ENCODE measurements around the gene IL1R2.
"Not testable (repeated sequence)": the region's sequence is repeated elsewhere in the genome, so short reads cannot be mapped to it uniquely, and the experiment has no call there.

The IL1R2 gene

DNA sequence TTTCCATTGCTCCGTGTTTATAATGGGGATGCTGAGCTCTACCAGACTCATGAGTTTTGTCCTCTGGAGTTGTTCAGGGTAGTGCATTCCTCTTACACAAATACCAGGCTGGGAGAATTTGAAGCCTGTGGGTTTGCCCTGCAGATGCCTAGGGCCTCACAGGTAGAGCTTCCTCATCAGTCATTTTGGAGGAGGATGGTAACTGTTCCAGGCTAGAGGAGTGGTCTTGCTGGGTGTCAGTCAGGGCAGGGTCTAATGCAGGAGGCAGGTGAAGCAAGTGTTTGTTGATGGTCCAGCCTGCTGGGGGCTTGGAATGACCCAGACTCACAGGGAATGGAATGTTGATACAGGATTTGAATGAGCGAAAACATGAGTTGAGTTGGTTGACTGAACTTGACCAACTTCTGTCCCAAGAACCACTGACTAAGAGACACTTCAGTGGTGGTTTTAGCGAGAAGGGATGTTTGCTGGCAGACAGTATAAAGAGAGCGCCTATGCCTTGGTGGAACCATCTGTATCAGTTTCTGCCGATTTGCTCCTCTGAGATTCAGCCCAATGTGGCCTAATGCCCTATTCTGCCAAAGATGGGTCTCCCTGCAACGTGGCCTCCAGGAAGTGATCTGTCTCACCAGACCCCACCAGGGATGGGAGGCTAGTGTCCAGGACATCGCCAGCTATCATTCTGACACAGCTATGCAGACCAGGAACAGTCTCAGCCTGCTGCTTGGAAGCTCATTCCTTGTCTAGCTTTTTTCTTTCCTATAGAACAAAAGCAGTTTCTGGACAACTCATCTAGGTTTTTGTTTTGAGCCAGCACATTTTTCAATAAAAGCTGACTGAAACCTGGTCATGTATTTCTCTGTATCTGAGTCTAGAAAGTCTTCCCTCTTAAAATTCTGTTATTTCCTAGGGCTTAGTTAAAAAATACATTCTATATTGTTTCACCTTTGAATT, 9.3 kb downstream of the IL1R2 start:
- DNase-seq = peak in 2 of 4 experiments; percentile 25 to 34

DNA sequence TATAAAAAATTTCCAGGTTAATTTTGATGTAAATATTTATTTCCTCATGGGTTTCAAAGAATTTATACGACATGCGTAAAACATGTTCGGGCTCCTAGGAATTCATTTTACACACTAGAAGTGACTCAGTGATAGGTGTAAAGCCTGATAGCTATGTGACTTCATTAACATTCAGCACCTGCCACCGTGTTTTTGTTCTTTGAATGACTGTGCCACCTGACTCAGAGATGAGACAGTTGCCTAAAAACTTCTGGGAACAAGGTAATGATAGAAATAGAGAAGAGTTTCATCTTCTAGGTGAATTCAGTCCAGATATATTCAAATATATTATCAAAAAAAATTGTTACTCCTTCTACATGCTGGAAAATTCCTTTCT, 10.0 kb downstream of the IL1R2 start:
- DNase-seq = no peak

DNA sequence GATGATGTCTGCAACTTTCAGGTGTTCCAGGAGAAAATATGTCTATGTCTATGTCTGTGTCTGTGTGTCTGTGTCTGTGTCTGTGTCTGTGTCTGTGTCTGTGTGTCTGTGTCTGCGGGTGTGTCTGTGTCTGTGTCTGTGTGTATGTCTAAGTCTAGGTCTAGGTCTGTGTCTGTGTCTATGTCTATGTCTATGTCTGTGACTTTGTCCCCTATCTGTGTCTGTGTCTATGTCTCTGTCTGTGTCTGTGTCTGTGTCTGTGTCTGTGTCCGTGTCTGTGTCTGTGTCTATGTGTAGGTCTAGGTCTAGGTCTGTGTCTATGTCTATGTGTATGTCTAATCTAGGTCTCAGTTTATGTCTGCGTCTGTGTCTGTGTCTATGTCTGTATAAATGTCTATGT, 10.5 kb downstream of the IL1R2 start:
- DNase-seq = no peak

DNA sequence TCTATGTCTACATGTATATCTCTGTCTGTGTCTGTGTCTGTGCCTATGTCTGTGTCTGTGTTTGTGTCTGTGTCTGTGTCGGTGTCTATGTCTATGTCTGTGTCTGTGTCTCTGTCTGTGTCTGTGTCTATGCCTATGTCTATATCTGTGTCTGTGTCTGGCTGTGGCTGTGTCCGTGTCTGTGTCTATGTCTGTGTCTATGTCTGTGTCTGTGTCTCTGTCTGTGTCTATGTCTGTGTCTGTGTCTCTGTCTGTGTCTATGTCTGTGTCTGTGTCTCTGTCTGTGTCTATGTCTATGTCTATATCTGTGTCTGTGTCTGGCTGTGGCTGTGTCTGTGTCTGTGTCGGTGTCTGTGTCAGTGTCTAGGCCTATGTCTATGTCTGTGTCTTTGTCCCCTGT, 11.1 kb downstream of the IL1R2 start:
- DNase-seq = not testable (repeated sequence)

GRCh38 chr2:102003696-102004095, 11.9 kb downstream of the IL1R2 start:
- DNase-seq = no peak

DNA sequence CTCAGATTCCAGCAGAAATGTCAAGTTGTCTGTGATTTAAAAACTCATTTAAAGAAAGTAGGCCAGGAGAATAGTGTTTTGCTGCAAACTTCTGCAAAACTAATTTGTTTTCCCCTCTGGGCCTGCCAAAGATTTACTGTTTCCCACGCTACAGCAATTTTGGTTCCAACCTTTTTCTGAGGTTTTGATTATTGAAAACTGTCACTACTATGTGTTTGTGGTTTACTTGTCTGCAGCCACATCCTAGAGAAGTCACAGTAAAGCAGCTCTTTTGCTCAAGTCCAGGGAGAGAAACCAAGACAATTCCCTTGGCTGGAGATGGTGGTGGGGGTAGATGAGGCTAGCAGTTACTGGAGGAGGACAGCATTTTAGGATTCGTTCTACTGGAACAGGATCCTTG, 12.8 kb downstream of the IL1R2 start:
- DNase-seq = no peak

- no peak for DNase-seq
Measured at GRCh38 chr2:102005449-102005848, 13.7 kb downstream of the IL1R2 start.

DNA sequence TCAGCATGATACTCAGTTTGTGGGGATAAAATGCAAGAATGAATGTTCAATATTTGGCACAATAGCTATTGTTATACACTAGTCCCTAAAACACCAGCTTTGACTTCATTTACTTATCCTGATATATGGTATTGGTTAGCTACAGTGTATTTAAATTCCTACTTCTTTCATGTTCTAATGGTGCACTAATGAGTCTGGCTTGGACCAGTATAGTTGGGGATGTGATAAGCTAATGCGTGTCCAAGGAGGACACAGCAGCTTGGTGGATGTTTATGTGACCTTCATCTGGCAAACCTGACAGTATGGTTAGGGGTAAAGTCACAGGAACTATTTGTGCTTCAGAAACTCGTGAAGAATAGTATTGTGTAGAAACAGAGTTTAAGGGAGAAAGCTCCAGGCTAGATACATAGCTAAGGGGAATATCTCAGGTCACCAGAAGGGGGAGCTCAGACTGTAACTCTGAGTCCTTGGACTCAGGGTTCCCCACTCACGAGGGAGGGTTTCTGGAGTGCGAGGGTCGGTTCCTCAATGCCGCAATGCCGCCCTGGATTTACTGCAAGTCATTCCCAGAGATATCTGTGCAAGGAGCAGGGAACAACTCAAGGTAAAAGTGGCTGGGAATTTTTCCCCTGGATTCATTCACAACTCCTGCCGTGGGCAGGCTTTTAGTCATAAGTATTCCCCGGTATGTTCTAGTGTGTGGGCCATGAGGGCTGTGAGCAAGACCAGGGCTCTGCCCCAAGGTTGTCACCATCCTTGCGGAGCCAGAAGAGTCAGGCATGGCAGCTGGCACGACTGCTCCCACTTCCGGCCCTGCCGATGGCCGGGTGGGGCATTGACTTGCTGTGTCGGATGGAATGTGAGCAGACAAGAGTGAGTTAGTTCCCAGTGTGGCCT, 14.5 kb downstream of the IL1R2 start:
- peak in 1 of 4 experiments; percentile 14 for DNase-seq

DNA sequence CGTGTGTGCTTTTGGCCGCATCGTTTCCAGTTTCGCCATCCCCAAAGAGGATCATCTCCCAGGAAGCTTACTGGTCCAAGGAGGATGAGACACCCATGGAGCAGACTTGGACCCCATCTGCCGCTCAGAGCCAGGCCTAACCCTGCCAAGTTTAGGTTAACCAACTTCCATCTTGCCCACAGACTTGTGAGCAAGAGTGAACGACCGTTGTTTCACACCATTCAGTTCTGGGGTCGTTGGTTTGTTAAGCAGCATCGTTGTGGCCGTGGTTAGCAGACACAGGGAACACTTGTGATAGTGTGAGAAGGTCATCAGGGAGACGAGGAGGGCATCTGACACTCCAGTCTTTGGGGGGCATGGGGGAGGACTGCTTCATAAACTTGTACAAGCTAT, 15.1 kb downstream of the IL1R2 start:
- DNase-seq = no peak

GRCh38 chr2:102008490-102008889, 16.7 kb downstream of the IL1R2 start:
- no peak for DNase-seq

DNA sequence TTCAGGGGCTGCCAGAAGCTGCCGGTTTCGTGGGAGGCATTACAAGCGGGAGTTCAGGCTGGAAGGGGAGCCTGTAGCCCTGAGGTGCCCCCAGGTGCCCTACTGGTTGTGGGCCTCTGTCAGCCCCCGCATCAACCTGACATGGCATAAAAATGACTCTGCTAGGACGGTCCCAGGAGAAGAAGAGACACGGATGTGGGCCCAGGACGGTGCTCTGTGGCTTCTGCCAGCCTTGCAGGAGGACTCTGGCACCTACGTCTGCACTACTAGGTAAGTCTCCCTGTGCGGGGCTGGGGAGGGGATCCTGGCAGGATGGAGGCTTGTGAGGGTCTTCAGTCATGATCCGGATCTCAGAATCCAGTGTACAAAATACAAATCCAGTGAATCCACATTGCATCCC, 17.8 kb downstream of the IL1R2 start:
- no peak for DNase-seq

- no peak for DNase-seq
Measured at GRCh38 chr2:102010902-102011301, 19.1 kb downstream of the IL1R2 start.

GRCh38 chr2:102012061-102012614, 20.4 kb downstream of the IL1R2 start:
- DNase-seq = no peak

DNA sequence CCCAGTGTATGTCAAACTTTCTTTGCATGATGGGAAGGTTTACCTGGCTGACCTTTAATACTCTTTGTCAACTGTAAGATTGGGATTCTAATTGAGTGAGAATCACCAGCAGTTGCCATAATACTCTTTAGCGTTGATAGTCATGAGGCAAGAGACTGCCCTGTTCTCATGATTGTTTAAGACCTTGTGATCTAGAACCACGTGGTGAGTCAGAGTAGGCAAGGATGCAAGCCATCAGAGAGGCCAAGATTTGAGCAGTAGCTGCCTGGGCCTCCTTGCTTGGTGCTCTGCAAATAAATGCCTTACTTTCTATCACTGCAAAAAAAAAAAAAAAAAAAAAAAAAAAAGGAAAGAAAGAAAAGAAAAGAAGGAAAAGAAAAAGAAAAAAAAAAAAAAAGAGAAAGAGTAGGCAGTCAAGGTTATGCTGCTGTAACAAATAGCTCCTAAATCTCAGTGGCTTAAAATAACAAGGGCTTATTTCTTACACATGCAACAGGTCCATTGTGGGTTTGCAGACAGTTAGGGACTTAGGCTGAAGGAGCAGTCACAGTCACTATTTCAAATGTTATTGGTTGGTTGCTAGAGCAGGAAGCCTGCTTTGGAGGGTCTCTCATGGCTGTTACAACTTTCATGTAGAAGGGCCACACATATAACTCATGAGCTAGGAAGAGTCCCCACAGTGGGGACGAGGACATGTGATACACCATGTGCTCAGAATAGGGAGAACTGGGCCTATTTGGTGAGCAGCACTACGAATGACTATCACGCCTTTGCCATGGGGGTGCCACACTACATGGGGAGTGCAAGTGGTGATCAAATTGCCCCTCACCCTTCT, 21.7 kb downstream of the IL1R2 start:
- no peak for DNase-seq

DNA sequence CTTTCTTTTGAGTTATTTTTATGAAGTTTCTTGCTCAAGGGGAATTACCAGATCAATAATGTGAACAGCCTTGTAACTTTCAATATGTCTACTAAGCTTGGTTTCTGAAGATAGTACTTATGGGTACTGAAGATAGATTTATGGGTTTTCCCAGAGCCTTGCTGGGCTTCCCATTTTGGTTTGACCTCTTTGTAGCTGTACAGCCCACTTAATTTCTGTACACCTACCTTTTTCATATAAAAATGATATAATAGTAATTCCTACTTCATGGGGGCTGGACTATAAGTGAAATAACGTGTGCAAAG, 22.2 kb downstream of the IL1R2 start:
- no peak for DNase-seq

GRCh38 chr2:102015399-102015798, 23.6 kb downstream of the IL1R2 start:
- no peak for DNase-seq

DNA sequence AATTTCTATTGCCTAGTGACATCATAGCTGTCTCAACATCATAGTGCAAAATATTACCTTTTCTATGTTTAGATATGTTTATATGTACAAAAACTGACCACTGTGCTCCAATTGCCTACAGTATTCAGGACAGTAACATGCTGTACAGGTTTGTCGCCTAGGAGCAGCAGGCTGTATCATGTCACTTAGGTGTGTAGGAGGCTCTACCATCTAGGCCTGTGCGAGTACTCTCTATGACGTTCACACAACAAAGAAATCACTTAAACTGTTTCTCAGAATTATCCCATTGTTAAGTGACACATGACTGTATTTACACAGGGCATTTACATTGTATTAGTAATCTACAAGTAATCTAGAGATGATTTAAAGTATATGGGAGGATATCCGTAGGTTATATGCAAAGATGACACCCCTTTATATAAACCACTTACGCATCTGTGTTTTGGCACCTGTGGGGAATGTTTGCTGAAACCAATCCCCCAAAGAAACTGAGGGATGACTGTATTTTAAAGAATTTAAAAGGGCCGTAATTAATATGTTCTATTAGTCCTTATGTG, 24.7 kb downstream of the IL1R2 start:
- no peak for DNase-seq

DNA sequence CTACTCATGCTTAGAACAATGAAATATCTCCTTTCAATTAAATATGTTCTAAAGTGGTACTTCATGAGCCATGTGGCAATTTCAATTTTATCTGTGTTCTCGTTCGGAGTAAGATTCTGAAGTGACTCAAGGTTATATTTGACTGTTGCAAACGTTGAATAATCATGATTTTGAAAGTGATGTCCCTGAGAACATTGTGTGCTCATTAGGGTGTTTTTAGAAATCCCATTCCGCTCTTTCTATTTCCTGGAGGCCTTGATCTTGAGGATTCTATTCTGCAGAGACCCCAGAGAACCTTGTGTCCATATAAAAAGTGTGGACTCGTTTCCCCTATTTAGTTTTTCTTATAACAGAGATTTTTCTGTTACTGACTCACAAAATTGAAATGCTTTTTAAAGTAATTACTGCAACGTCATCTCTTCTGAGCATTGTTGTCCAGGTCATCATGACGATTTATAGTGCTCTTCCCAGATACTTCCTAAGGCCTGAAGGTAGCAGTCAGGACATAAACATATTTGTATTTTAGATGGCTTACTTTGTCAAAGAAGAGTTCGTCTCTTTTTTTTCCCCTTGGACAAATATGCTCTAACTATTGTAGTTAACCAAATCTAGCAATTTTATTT, 27.2 kb downstream of the IL1R2 start:
- no peak for DNase-seq

DNA sequence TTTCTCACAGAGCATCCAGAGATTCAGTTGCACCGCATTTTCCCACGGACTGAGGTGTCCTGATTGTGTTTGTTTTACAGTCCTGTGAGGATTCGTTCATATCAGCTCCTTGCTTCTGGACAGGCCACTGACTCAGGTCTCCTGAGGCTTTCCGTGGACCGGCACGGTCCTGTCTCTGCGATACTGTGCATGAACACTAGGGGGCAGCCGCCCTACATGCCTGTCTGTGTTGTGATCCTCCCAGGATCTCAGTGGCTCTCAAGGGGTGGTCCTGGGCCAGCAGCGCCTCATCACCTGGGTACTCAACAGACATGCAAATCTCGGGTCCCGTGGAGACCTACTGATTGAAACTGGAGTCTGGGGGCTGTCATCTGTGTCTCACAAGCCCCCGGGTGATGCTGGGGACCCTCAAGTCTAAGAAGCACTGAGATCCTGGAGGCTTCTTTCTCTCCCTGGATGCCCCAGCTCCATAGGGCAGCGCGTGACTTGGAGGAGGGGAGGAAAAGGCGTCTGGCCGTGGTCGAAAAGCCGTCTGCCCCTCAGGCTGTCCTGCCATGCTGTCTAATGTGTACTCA, 28.9 kb downstream of the IL1R2 start:
- DNase-seq = peak; percentile 60 to 93 (median 78)

- no peak for DNase-seq
Measured at GRCh38 chr2:102021779-102022178, 30.0 kb downstream of the IL1R2 start.

DNA sequence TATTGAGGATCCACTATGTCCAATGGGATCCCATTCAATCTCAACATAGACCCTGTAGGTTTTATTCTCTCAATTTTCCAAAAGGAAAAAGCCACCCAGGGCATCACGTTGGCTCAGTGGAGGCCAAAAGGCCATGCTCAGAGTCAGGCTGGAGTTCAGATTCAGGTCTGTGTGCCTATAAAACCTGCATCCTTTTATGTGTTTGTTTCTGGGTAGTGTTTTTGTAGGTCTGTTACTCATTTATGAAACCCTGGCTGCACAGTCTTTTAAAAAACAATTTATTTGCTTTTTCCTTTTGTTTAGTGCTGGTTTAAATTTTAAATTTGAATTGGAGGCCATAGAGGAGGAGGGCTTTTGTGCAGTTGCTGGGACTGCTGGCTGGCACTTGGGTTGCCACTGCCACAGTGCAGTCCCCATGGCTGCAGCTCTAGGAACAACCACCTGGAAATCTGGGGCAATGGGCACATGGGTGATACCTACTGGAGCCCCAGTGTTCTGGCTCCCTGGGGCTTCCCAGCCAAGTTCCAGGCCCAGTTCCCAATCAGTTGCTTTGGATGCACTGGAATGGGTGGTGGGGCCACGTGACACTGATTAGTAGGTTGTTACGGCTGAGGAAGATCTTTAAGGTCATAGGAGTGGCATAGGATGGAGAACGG, 31.3 kb downstream of the IL1R2 start:
- no peak for DNase-seq

Measured in activated CD4-positive, CD25-positive, alpha-beta regulatory T cell (primary cell).